Spleen (tissue), 11 donors: ENCODE data around the gene MDH1B. TPM values are rescaled to one million over a fixed set of nuclear protein-coding genes. Genes with fewer than 3 reads are reported as not detected.

Source experiments
- DNase-seq: peaks from one replicate; pipeline ENCODE4 v3.0.0-alpha.2; 2020
- H3K27ac ChIP-seq, 8 donors: fragments of 200-600 bp; sonication (generic) in 7 of 8; 1 replicate in 4 of 8; 2 replicates in 4 of 8; pipeline versions ENCODE4 v1.5.0 to v1.8.0; 2016 to 2021; ENCODE audit warnings: inconsistent platforms in 4 of 8, mild to moderate bottlenecking in 4 of 8, moderate library complexity in 1 of 8
- H3K27me3 ChIP-seq, 7 donors: fragments of 200-600 bp; sonication (generic) in 6 of 7; replicated peaks in 1 of 7; 1 replicate in 4 of 7; 2 replicates in 3 of 7; pipeline versions ENCODE4 v1.5.0 to v1.8.0; 2016 to 2021; ENCODE audit warnings: inconsistent platforms in 3 of 7, mild to moderate bottlenecking in 1 of 7
- H3K36me3 ChIP-seq, 6 donors: fragments of 200-600 bp; sonication (generic) in 5 of 6; 1 replicate in 4 of 6; 2 replicates in 2 of 6; pipeline versions ENCODE4 v1.5.0 to v1.8.0; 2016 to 2021; ENCODE audit warnings: inconsistent platforms in 2 of 6
- H3K4me1 ChIP-seq, 6 donors: fragments of 200-600 bp; sonication (generic) in 5 of 6; 1 replicate in 3 of 6; 2 replicates in 3 of 6; pipeline versions ENCODE4 v1.5.0 to v1.8.0; 2016 to 2021; ENCODE audit warnings: inconsistent platforms in 3 of 6
- H3K4me3 ChIP-seq, 8 donors: fragments of 200-600 bp; sonication (generic) in 7 of 8; 1 replicate in 4 of 8; 2 replicates in 4 of 8; pipeline versions ENCODE4 v1.5.0 to v1.8.0; 2016 to 2021; ENCODE audit warnings: inconsistent platforms in 4 of 8, mild to moderate bottlenecking in 4 of 8, moderate library complexity in 2 of 8
- H3K9me3 ChIP-seq, 8 donors: fragments of 200-600 bp; sonication (generic) in 7 of 8; 1 replicate in 4 of 8; 2 replicates in 4 of 8; pipeline versions ENCODE4 v1.5.0 to v1.8.0; 2016 to 2021; ENCODE audit warnings: inconsistent platforms in 4 of 8
- CTCF ChIP-seq, 11 experiments: fragments of 200-600 bp in 7 of 11; fragments of 450-650 bp in 4 of 11; sonication (generic) in 4 of 11; IDR thresholded peaks in 8 of 11; conservative IDR thresholded peaks in 3 of 11; 1 replicate in 7 of 11; 2 replicates in 4 of 11; pipeline versions ENCODE4 v1.4.0 to v1.8.0; 2016 to 2021; ENCODE audit warnings: antibody characterized with exemption in 11 of 11, inconsistent platforms in 4 of 11, mild to moderate bottlenecking in 1 of 11
- POLR2A ChIP-seq, 3 donors: fragments of 450-650 bp; IDR thresholded peaks; one replicate each; pipeline ENCODE4 v1.5.1; 2017; ENCODE audit warnings: antibody characterized with exemption in 3 of 3, mild to moderate bottlenecking in 1 of 3
- POLR2AphosphoS5 ChIP-seq, 3 donors: sonication (generic); formaldehyde crosslinking; IDR thresholded peaks; one replicate each; pipeline ENCODE4 v1.5.1; 2017; ENCODE audit warnings: antibody characterized with exemption in 3 of 3
- WGBS, 5 donors: extraction: QIAGEN DNeasy Blood & Tissue Kit in 3 of 5; methylation state at CpG; one replicate each; pipeline versions ENCODE4 v1.1.5 to v1.1.7; 2013 to 2018; 5-methylcytosine and 5-hydroxymethylcytosine counted together
- intact Hi-C: fragments of 100-400 bp; cut with DNase I; formaldehyde crosslinking; loops from one replicate; pipeline ENCODE4 v1.15.0; 2023; ENCODE audit warnings: low total_unique reads
- polyA plus RNA-seq, 3 donors: library from polyadenylated mRNA; stranded (reverse); fragments of 200-250 nt; gene quantifications; one replicate each; pipeline ENCODE4 v1.2.1, GENCODE V29; 2013
- total RNA-seq, 7 donors: library from RNA; depleted of rRNA in 3 of 7; stranded (reverse); fragments of >200 nt in 3 of 7; fragmentation: NEBNext Ultra II Directional in 4 of 7; extraction: Animal tissue kit (Norgen Biotek cat#: 25700) in 4 of 7; gene quantifications; one replicate each; pipeline versions ENCODE4 v1.1.0 to v1.2.1, GENCODE V29; 2016 to 2021
- donor health status: healthy with polysubstance abuse.
- donor health status: DM: no; HTN: no; CAD: no; lungs with moderate emphysema.
- donor health status: DM: no; HTN: no; CAD: no.
- donor health status: Bipolar disorder and iron deficiency.
- donor health status: healthy.
- donor health status: DM: no; HTN: no; CAD: no.
- donor health status: DM: yes; HTN: yes; CAD: no.

Gene MDH1B
- total and polyA plus RNA-seq, 10 donors = 0.10 to 2.4 (median 0.34) TPM; not detected in 2

GRCh38 chr2:206713746-206714145 is 51.4 kb downstream of the MDH1B start:
- peaks cover 0 to 8% (median 0%) of the 10 kb centered on the region in 7 donors for H3K27me3 ChIP-seq
- intact Hi-C loops = no loop called here
- 45 to 72% (median 50%) methylated on average over 4 of the region's 4 CpGs for WGBS, 5 donors
- DNase-seq = no peak
- no peaks in the 10 kb centered on the region for H3K36me3 ChIP-seq
- H3K4me3 ChIP-seq = no peak overlapping the region
- no peaks in the 10 kb centered on the region for H3K4me1 ChIP-seq
- no peaks in the 10 kb centered on the region for H3K9me3 ChIP-seq
- H3K27ac ChIP-seq = peak overlapping the region in 1 of 8 donors; percentile 26
- TF ChIP-seq POLR2AphosphoS5 (IDR thresholded peaks at IDR 0.05) = no peak
- no peak for TF ChIP-seq POLR2A (IDR thresholded peaks at IDR 0.05)
- TF ChIP-seq CTCF (IDR thresholded peaks at IDR 0.05 in 8 of 11, conservative IDR thresholded peaks at IDR 0.05 in 3 of 11) = no peak

GRCh38 chr2:206708286-206708685 is 56.8 kb downstream of the MDH1B start:
- Histone ChIP-seq H3K4me1 (no peaks in the 10 kb centered on the region), H3K9me3 (no peaks in the 10 kb centered on the region), H3K27ac (no peak overlapping the region), H3K27me3 (no peaks in the 10 kb centered on the region), H3K36me3 (no peaks in the 10 kb centered on the region), H3K4me3 (no peak overlapping the region)
- intact Hi-C loops = no loop called here
- DNase-seq = no peak
- TF ChIP-seq POLR2AphosphoS5 (IDR thresholded peaks at IDR 0.05) = no peak
- TF ChIP-seq CTCF (IDR thresholded peaks at IDR 0.05 in 8 of 11, conservative IDR thresholded peaks at IDR 0.05 in 3 of 11) = no peak
- no peak for TF ChIP-seq POLR2A (IDR thresholded peaks at IDR 0.05)
- 65 to 87% (median 66%) methylated on average over 5 of the region's 5 CpGs for WGBS, 5 donors

GRCh38 chr2:206707164-206707701 is 57.9 kb downstream of the MDH1B start:
- intact Hi-C loops = no loop called here
- TF ChIP-seq POLR2A (IDR thresholded peaks at IDR 0.05) = no peak
- no peaks in the 10 kb centered on the region for H3K9me3 ChIP-seq
- no peaks in the 10 kb centered on the region for H3K36me3 ChIP-seq
- H3K27me3 ChIP-seq = peaks cover 0 to under 1% (median 0%) of the 10 kb centered on the region in 7 donors
- WGBS, 5 donors = 83 to 88% (median 86%) methylated on average over 10 of the region's 10 CpGs
- no peak overlapping the region for H3K27ac ChIP-seq
- H3K4me3 ChIP-seq = no peak overlapping the region
- H3K4me1 ChIP-seq = no peaks in the 10 kb centered on the region
- no peak for DNase-seq

GRCh38 chr2:206701952-206702605 is 63.0 kb downstream of the MDH1B start:
- TF ChIP-seq POLR2AphosphoS5 (IDR thresholded peaks at IDR 0.05) = no peak
- no peak for TF ChIP-seq CTCF (IDR thresholded peaks at IDR 0.05 in 8 of 11, conservative IDR thresholded peaks at IDR 0.05 in 3 of 11)
- no peak for TF ChIP-seq POLR2A (IDR thresholded peaks at IDR 0.05)
- intact Hi-C loops = no loop called here
- Histone ChIP-seq H3K27me3 (peaks cover 0 to 38% (median 0%) of the 10 kb centered on the region in 7 donors), H3K9me3 (no peaks in the 10 kb centered on the region), H3K4me1 (peaks cover 0 to 6% (median 0%) of the 10 kb centered on the region in 6 donors), H3K36me3 (no peaks in the 10 kb centered on the region), H3K4me3 (no peak overlapping the region), H3K27ac (no peak overlapping the region)
- 64 to 82% (median 78%) methylated on average over 8 of the region's 8 CpGs for WGBS, 5 donors
- DNase-seq = no peak
